GM12878 (cell line): ENCODE data around the gene FAM83G. TPM values are rescaled to one million over a fixed set of nuclear protein-coding genes. Genes with fewer than 3 reads are reported as not detected.

Experiments
- ATAC-seq: fragments of 200-7000 bp; cut with Tn5 transposase; 3 replicates; pipeline ENCODE4 v1.9.1; 2020; ENCODE audit warnings: mild to moderate bottlenecking, moderate library complexity
- BruUV-seq: library from RNA; stranded (reverse); fragments of 400-500 nt; replicated peaks from 2 replicates; lab custom pipeline; 2021; lab: Mats Ljungman, UMichigan
- CTCF ChIA-PET: fragments of 300-600 bp; sonication (Branson Sonifier 250); formaldehyde crosslinking; extraction: SDS; loops from one replicate; lab custom pipeline; 2021; ENCODE audit warnings: inconsistent platforms; lab: Yijun Ruan, JAX
- POLR2A ChIA-PET: fragments of 350-600 bp; formaldehyde crosslinking; extraction: SDS; loops from one replicate; lab custom pipeline; 2021; ENCODE audit warnings: inconsistent platforms; lab: Charles Lee
- RAD21 ChIA-PET: fragments of 300-600 bp; sonication (Branson Sonifier 250); formaldehyde crosslinking; loops from one replicate; lab custom pipeline; 2023; ENCODE audit warnings: antibody characterized with exemption; ENCODE audit not compliant: unreplicated experiment; lab: Charles Lee
- SMC1A ChIA-PET: fragments of 300-600 bp; sonication (Branson Sonifier 250); formaldehyde crosslinking; loops from one replicate; lab custom pipeline; 2023; ENCODE audit not compliant: unreplicated experiment, uncharacterized antibody; lab: Charles Lee
- DNase-seq: peaks from one replicate; pipeline ENCODE4 v3.0.0-alpha.2; 2011; ENCODE audit warnings: low read depth, low spot score
- FAIRE-seq: peaks from 3 replicates; lab custom pipeline; 2011; peaks lifted over from hg19 to GRCh38; lab: Jason Lieb, UNC
- H2AFZ ChIP-seq: 2 replicates; pipeline ENCODE4 v1.6.0; 2011; ENCODE audit warnings: low read depth, low read length, control low read depth; ENCODE audit not compliant: control insufficient read depth
- H3K27ac ChIP-seq: 2 replicates; pipeline ENCODE4 v1.5.1; 2011; ENCODE audit warnings: control low read depth; ENCODE audit not compliant: control insufficient read depth, insufficient read depth
- H3K27me3 ChIP-seq, 2 experiments: replicated peaks in 1 of 2; 2 replicates each; pipeline versions ENCODE4 v1.6.0 to v1.6.1; 2011; ENCODE audit warnings: low read length in 1 of 2; ENCODE audit not compliant: control insufficient read depth in 2 of 2, insufficient read depth in 2 of 2
- H3K36me3 ChIP-seq, 2 experiments: 2 replicates each; pipeline ENCODE4 v1.5.1; 2011; ENCODE audit warnings: low read length in 1 of 2; ENCODE audit not compliant: control insufficient read depth in 2 of 2, insufficient read depth in 2 of 2
- H3K4me1 ChIP-seq: 2 replicates; pipeline ENCODE4 v1.6.1; 2011; ENCODE audit warnings: mild to moderate bottlenecking, low read length, moderate library complexity, mixed read lengths; ENCODE audit not compliant: control insufficient read depth, insufficient read depth
- H3K4me2 ChIP-seq: 2 replicates; pipeline ENCODE4 v1.6.0; 2011; ENCODE audit warnings: control low read depth; ENCODE audit not compliant: control insufficient read depth, insufficient read depth
- H3K4me3 ChIP-seq: fragments of 200-600 bp; sonication (generic); 2 replicates; pipeline ENCODE4 v1.5.1; 2016
- H3K79me2 ChIP-seq: 2 replicates; pipeline ENCODE4 v1.6.0; 2011; ENCODE audit warnings: low read length; ENCODE audit not compliant: control insufficient read depth, insufficient read depth
- H3K9ac ChIP-seq: 2 replicates; pipeline ENCODE4 v1.8.0; 2011; ENCODE audit warnings: low read length, control low read depth, mixed read lengths; ENCODE audit not compliant: control insufficient read depth, insufficient read depth
- H3K9me3 ChIP-seq: replicated peaks from 3 replicates; pipeline ENCODE4 v1.5.1; 2011; ENCODE audit warnings: mild to moderate bottlenecking, low read length; ENCODE audit not compliant: control insufficient read depth, insufficient read depth
- H4K20me1 ChIP-seq: 2 replicates; pipeline ENCODE4 v1.6.0; 2011; ENCODE audit not compliant: control insufficient read depth, insufficient read depth
- FOXK2 ChIP-seq: fragments of 450-650 bp; IDR thresholded peaks from 2 replicates; pipeline ENCODE4 v1.6.1; 2017; ENCODE audit warnings: mild to moderate bottlenecking, moderate library complexity
- HDAC2 ChIP-seq: fragments of 200-600 bp; sonication (generic); IDR thresholded peaks from 2 replicates; pipeline ENCODE4 v1.6.1; 2017
- HDAC6 ChIP-seq: fragments of 200-600 bp; sonication (generic); IDR thresholded peaks from one replicate; pipeline ENCODE4 v1.8.0; 2017; ENCODE audit warnings: antibody characterized with exemption; ENCODE audit not compliant: unreplicated experiment
- MXI1 ChIP-seq: fragments of 150-350 bp; IDR thresholded peaks from 2 replicates; pipeline ENCODE4 v1.6.1; 2011; ENCODE audit warnings: low read depth, mild to moderate bottlenecking, inconsistent platforms, low read length, improper control_type of control experiment
- NR2C1 ChIP-seq: fragments of 450-650 bp; IDR thresholded peaks from 2 replicates; pipeline ENCODE4 v1.6.1; 2017; ENCODE audit warnings: antibody characterized with exemption, mild to moderate bottlenecking, moderate library complexity
- NR2F1 ChIP-seq: fragments of 450-650 bp; conservative IDR thresholded peaks from 2 replicates; pipeline ENCODE4 v1.6.1; 2017; ENCODE audit warnings: mild to moderate bottlenecking
- PAX8 ChIP-seq: fragments of 450-650 bp; IDR thresholded peaks from 2 replicates; pipeline ENCODE4 v1.6.1; 2017; ENCODE audit warnings: mild to moderate bottlenecking, moderate library complexity
- SRF ChIP-seq, 2 experiments: IDR thresholded peaks; 2 replicates each; pipeline ENCODE4 v1.6.1; 2011; ENCODE audit warnings: low read depth in 2 of 2, low read length in 2 of 2, mild to moderate bottlenecking in 1 of 2, moderate library complexity in 1 of 2
- WGBS: methylation state at CpG from one replicate; pipeline ENCODE4 v1.1.6; 2016; ENCODE audit warnings: low lambda C conversion rate; ENCODE audit not compliant: insufficient replicate concordance, insufficient coverage; ENCODE audit errors: missing lambda C conversion rate; 5-methylcytosine and 5-hydroxymethylcytosine counted together
- in situ Hi-C: fragments of 300-500 bp; cut with MboI; formaldehyde crosslinking; loops from 9 replicates; pipeline ENCODE4 v1.14.3; 2018; ENCODE audit warnings: mixed read lengths
- intact Hi-C: fragments of 100-400 bp; cut with micrococcal nuclease; formaldehyde crosslinking; loops from one replicate; pipeline ENCODE4 v1.14.2; 2022; ENCODE audit not compliant: unreplicated experiment
- polyA plus RNA-seq, 11 experiments: library from polyadenylated mRNA; depleted of rRNA in 4 of 11; unstranded in 6 of 11; stranded (reverse) in 5 of 11; fragments of >200 nt; fragmentation: Nextera tagmentation in 4 of 11; fragmentation: Illumina TruSeq in 1 of 11; extraction: Ambion mirVana in 4 of 11; extraction: Trizol in 1 of 11; gene quantifications; 1 replicate in 1 of 11; 2 replicates in 10 of 11; pipeline versions ENCODE4 v1.2.1 to v1.2.3, GENCODE V29; 2011 to 2016; ENCODE audit warnings: inconsistent platforms in 2 of 11, missing spikeins in 2 of 11, low read depth in 1 of 11
- total RNA-seq, 4 experiments: library from RNA; depleted of rRNA in 3 of 4; stranded (reverse); fragments of >200 nt in 3 of 4; fragmentation: Illumina TruSeq in 1 of 4; extraction: Trizol in 1 of 4; gene quantifications; 2 replicates each; pipeline versions ENCODE4 v1.2.1 to v1.2.3, GENCODE V29; 2013 to 2021
- TF ChIP-seq, protein P1 (sequence below): IDR thresholded peaks from 2 replicates; pipeline ENCODE4 v1.6.1; 2012; ENCODE audit warnings: low read depth, low read length, improper control_type of control experiment
- TF ChIP-seq, protein P2 (sequence below): IDR thresholded peaks from 2 replicates; pipeline ENCODE4 v1.6.1; 2012; ENCODE audit warnings: mild to moderate bottlenecking, low read depth, low read length
- TF ChIP-seq, protein P3 (sequence below): fragments of 450-650 bp; formaldehyde crosslinking; IDR thresholded peaks from 2 replicates; pipeline ENCODE4 v1.5.0; 2022; ENCODE audit warnings: mild to moderate bottlenecking, missing genetic modification characterization
- TF ChIP-seq, protein P4 (sequence below), 3 experiments: IDR thresholded peaks in 2 of 3; conservative IDR thresholded peaks in 1 of 3; 2 replicates each; pipeline ENCODE4 v1.5.1; 2011; ENCODE audit warnings: low read depth in 3 of 3, low read length in 3 of 3, mild to moderate bottlenecking in 3 of 3, control low read depth in 2 of 3, moderate library complexity in 2 of 3, inconsistent platforms in 1 of 3, mixed read lengths in 1 of 3; ENCODE audit not compliant: control insufficient read depth in 2 of 3, insufficient read depth in 1 of 3; ENCODE audit errors: extremely low read depth in 1 of 3
- TF ChIP-seq, protein P5 (sequence below): fragments of 450-650 bp; IDR thresholded peaks from 2 replicates; pipeline ENCODE4 v1.6.1; 2017; ENCODE audit warnings: borderline replicate concordance

The FAM83G gene
- total and polyA plus RNA-seq, 10 of the 15 experiments (the other 5 are each of a cell fraction or from before 2014, with no cell fraction given), result 0.03 to 16.7 (median 6.5) TPM

DNA sequence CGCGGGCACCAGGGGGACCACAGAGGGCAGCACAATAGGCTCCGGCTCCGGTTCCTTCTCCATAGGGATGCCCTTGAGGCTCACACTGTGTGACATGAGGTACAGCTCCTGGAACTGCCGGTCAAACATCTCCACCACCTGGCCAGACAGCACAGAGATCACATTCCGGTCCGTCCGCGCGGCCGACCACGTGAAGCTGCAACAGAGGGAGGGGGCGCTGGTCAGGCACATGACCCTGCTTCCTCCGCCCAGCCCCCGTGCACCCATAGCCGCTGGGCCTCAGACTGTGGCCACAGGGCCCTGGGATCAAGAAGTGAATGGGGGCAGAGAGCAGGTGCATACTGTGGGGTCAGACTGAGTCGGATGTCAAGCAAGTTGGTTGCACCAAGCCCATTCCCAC lies 25.9 kb downstream of the FAM83G start:
- no peak for FAIRE-seq
- intact Hi-C loops (no loop called here), in situ Hi-C loops (no loop called here)
- POLR2A ChIA-PET, result no interaction called here
- no peak for DNase-seq
- no peak for ATAC-seq
- RAD21 ChIA-PET, result no interaction called here
- H2AFZ ChIP-seq, result no peak overlapping the region
- H3K9ac ChIP-seq, result no peak overlapping the region
- SMC1A ChIA-PET, result interaction anchor here (1.0 kb wide), 1 partner anchor 16 kb away, joined by 4 read pairs; no protein-coding TSS in a partner anchor
- no peaks in the 10 kb centered on the region for H3K4me1 ChIP-seq
- no peaks in the 10 kb centered on the region for H3K27me3 ChIP-seq
- CTCF ChIA-PET, result no interaction called here
- H3K9me3 ChIP-seq, result no peaks in the 10 kb centered on the region
- no peak overlapping the region for H3K4me2 ChIP-seq
- no TSS peak for BruUV-seq
- WGBS, result 89% methylated on average over 17 of the region's 17 CpGs
- no peak overlapping the region for H3K27ac ChIP-seq
- no peaks in the 10 kb centered on the region for H3K79me2 ChIP-seq
- peaks cover 0 to 16% of the 10 kb centered on the region in 2 experiments; a peak in 2 of 4 replicates for H3K36me3 ChIP-seq
- no peak overlapping the region for H3K4me3 ChIP-seq
- no peaks in the 10 kb centered on the region for H4K20me1 ChIP-seq
- TF ChIP-seq HDAC2 (no peak), NR2F1 (no peak), MXI1 (no peak), FOXK2 (no peak), SRF (IDR thresholded peaks at IDR 0.05; ENCODE audit: low read depth in 2 of 2, low read length in 2 of 2) (no peak), NR2C1 (no peak), HDAC6 (no peak), PAX8 (no peak)
- TF ChIP-seq, protein P1, sequence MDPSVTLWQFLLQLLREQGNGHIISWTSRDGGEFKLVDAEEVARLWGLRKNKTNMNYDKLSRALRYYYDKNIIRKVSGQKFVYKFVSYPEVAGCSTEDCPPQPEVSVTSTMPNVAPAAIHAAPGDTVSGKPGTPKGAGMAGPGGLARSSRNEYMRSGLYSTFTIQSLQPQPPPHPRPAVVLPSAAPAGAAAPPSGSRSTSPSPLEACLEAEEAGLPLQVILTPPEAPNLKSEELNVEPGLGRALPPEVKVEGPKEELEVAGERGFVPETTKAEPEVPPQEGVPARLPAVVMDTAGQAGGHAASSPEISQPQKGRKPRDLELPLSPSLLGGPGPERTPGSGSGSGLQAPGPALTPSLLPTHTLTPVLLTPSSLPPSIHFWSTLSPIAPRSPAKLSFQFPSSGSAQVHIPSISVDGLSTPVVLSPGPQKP, result no peak
- TF ChIP-seq, protein P2, sequence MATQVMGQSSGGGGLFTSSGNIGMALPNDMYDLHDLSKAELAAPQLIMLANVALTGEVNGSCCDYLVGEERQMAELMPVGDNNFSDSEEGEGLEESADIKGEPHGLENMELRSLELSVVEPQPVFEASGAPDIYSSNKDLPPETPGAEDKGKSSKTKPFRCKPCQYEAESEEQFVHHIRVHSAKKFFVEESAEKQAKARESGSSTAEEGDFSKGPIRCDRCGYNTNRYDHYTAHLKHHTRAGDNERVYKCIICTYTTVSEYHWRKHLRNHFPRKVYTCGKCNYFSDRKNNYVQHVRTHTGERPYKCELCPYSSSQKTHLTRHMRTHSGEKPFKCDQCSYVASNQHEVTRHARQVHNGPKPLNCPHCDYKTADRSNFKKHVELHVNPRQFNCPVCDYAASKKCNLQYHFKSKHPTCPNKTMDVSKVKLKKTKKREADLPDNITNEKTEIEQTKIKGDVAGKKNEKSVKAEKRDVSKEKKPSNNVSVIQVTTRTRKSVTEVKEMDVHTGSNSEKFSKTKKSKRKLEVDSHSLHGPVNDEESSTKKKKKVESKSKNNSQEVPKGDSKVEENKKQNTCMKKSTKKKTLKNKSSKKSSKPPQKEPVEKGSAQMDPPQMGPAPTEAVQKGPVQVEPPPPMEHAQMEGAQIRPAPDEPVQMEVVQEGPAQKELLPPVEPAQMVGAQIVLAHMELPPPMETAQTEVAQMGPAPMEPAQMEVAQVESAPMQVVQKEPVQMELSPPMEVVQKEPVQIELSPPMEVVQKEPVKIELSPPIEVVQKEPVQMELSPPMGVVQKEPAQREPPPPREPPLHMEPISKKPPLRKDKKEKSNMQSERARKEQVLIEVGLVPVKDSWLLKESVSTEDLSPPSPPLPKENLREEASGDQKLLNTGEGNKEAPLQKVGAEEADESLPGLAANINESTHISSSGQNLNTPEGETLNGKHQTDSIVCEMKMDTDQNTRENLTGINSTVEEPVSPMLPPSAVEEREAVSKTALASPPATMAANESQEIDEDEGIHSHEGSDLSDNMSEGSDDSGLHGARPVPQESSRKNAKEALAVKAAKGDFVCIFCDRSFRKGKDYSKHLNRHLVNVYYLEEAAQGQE, result no peak
- TF ChIP-seq, protein P3, sequence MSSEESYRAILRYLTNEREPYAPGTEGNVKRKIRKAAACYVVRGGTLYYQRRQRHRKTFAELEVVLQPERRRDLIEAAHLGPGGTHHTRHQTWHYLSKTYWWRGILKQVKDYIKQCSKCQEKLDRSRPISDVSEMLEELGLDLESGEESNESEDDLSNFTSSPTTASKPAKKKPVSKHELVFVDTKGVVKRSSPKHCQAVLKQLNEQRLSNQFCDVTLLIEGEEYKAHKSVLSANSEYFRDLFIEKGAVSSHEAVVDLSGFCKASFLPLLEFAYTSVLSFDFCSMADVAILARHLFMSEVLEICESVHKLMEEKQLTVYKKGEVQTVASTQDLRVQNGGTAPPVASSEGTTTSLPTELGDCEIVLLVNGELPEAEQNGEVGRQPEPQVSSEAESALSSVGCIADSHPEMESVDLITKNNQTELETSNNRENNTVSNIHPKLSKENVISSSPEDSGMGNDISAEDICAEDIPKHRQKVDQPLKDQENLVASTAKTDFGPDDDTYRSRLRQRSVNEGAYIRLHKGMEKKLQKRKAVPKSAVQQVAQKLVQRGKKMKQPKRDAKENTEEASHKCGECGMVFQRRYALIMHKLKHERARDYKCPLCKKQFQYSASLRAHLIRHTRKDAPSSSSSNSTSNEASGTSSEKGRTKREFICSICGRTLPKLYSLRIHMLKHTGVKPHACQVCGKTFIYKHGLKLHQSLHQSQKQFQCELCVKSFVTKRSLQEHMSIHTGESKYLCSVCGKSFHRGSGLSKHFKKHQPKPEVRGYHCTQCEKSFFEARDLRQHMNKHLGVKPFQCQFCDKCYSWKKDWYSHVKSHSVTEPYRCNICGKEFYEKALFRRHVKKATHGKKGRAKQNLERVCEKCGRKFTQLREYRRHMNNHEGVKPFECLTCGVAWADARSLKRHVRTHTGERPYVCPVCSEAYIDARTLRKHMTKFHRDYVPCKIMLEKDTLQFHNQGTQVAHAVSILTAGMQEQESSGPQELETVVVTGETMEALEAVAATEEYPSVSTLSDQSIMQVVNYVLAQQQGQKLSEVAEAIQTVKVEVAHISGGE (CRISPR knock-in tag), result no peak
- TF ChIP-seq, protein P4, sequence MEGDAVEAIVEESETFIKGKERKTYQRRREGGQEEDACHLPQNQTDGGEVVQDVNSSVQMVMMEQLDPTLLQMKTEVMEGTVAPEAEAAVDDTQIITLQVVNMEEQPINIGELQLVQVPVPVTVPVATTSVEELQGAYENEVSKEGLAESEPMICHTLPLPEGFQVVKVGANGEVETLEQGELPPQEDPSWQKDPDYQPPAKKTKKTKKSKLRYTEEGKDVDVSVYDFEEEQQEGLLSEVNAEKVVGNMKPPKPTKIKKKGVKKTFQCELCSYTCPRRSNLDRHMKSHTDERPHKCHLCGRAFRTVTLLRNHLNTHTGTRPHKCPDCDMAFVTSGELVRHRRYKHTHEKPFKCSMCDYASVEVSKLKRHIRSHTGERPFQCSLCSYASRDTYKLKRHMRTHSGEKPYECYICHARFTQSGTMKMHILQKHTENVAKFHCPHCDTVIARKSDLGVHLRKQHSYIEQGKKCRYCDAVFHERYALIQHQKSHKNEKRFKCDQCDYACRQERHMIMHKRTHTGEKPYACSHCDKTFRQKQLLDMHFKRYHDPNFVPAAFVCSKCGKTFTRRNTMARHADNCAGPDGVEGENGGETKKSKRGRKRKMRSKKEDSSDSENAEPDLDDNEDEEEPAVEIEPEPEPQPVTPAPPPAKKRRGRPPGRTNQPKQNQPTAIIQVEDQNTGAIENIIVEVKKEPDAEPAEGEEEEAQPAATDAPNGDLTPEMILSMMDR (IDR thresholded peaks at IDR 0.05 in 2 of 3, conservative IDR thresholded peaks at IDR 0.05 in 1 of 3; ENCODE audit: control insufficient read depth in 2 of 3, extremely low read depth in 1 of 3, insufficient read depth in 1 of 3, low read depth in 3 of 3, low read length in 3 of 3), result no peak
- TF ChIP-seq, protein P5, sequence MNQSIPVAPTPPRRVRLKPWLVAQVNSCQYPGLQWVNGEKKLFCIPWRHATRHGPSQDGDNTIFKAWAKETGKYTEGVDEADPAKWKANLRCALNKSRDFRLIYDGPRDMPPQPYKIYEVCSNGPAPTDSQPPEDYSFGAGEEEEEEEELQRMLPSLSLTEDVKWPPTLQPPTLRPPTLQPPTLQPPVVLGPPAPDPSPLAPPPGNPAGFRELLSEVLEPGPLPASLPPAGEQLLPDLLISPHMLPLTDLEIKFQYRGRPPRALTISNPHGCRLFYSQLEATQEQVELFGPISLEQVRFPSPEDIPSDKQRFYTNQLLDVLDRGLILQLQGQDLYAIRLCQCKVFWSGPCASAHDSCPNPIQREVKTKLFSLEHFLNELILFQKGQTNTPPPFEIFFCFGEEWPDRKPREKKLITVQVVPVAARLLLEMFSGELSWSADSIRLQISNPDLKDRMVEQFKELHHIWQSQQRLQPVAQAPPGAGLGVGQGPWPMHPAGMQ, result no peak
